PC-9 (cell line): ENCODE results near the gene SNAPC4.
A peak's percentile ranks its signal among the peaks of the same experiment; 100 is the strongest.

Experiments
- CTCF ChIP-seq: fragments of 200-600 bp; sonication (generic); conservative IDR thresholded peaks from 2 replicates; pipeline ENCODE4 v1.6.1; 2017; ENCODE audit warnings: mixed run types, antibody characterized with exemption, mild to moderate bottlenecking, moderate library complexity
- EZH2 ChIP-seq: fragments of 200-600 bp; sonication (generic); IDR thresholded peaks from 2 replicates; pipeline ENCODE4 v1.8.0; 2017; ENCODE audit warnings: antibody characterized with exemption, low read depth

GRCh38 chr9:136400038-136400834, at the start of gene SNAPC4:
- TF ChIP-seq CTCF (peak; percentile 85), EZH2 (no peak)
